Trophoblast cell (in vitro differentiated cells and primary cell): Measurements from ENCODE around the gene PTPRT.
A peak's percentile ranks its signal among the peaks of the same experiment; 100 is the strongest.

Experiments used
- DNase-seq, 2 donors: peaks; one replicate each; pipeline ENCODE4 v3.0.0-alpha.2; 2016
- H2AFZ ChIP-seq: 2 replicates; pipeline ENCODE4 v1.6.1; 2013; ENCODE audit warnings: low read length, moderate library complexity, mild to moderate bottlenecking; ENCODE audit not compliant: insufficient read depth, poor library complexity
- H2AK5ac ChIP-seq: 2 replicates; pipeline ENCODE4 v1.6.1; 2013; ENCODE audit warnings: mild to moderate bottlenecking, low read length
- H2BK120ac ChIP-seq: 2 replicates; pipeline ENCODE4 v1.6.1; 2013; ENCODE audit warnings: low read length, mild to moderate bottlenecking, moderate library complexity; ENCODE audit not compliant: insufficient read depth, poor library complexity
- H2BK12ac ChIP-seq: 2 replicates; pipeline ENCODE4 v1.6.1; 2013; ENCODE audit warnings: mild to moderate bottlenecking, low read length, moderate library complexity
- H2BK5ac ChIP-seq: 2 replicates; pipeline ENCODE4 v1.6.1; 2013; ENCODE audit warnings: low read length, low read depth, moderate library complexity, mild to moderate bottlenecking; ENCODE audit not compliant: poor library complexity
- H3K14ac ChIP-seq: 2 replicates; pipeline ENCODE4 v1.6.1; 2013; ENCODE audit warnings: mild to moderate bottlenecking, low read length
- H3K18ac ChIP-seq: 2 replicates; pipeline ENCODE4 v1.6.1; 2013; ENCODE audit warnings: mild to moderate bottlenecking, low read length
- H3K23ac ChIP-seq: 2 replicates; pipeline ENCODE4 v1.6.1; 2013; ENCODE audit warnings: low read length
- H3K27ac ChIP-seq: 2 replicates; pipeline ENCODE4 v1.5.1; 2013; ENCODE audit warnings: low read depth, mild to moderate bottlenecking, inconsistent platforms, low read length, moderate library complexity
- H3K27me3 ChIP-seq: 2 replicates; pipeline ENCODE4 v1.6.1; 2013; ENCODE audit warnings: inconsistent platforms, mild to moderate bottlenecking, low read length, moderate library complexity; ENCODE audit not compliant: insufficient read depth
- H3K36me3 ChIP-seq, 2 experiments: 1 replicate in 1 of 2; 2 replicates in 1 of 2; pipeline ENCODE4 v1.6.1; 2013; ENCODE audit warnings: low read length in 2 of 2, mild to moderate bottlenecking in 2 of 2, moderate library complexity in 1 of 2; ENCODE audit not compliant: insufficient read depth in 2 of 2, control insufficient read depth in 1 of 2
- H3K4ac ChIP-seq: 2 replicates; pipeline ENCODE4 v1.6.1; 2013; ENCODE audit warnings: low read depth, mild to moderate bottlenecking, low read length, moderate library complexity
- H3K4me1 ChIP-seq, 2 experiments: 1 replicate in 1 of 2; 2 replicates in 1 of 2; pipeline ENCODE4 v1.6.1; 2013; ENCODE audit warnings: low read length in 2 of 2, mild to moderate bottlenecking in 2 of 2, moderate library complexity in 1 of 2; ENCODE audit not compliant: insufficient read depth in 2 of 2, control insufficient read depth in 1 of 2
- H3K4me2 ChIP-seq: 2 replicates; pipeline ENCODE4 v1.6.1; 2013; ENCODE audit warnings: inconsistent platforms, mild to moderate bottlenecking, low read length, moderate library complexity
- H3K4me3 ChIP-seq: 2 replicates; pipeline ENCODE4 v1.5.1; 2013; ENCODE audit warnings: mild to moderate bottlenecking, low read depth, low read length, inconsistent platforms
- H3K79me1 ChIP-seq: one replicate; pipeline ENCODE4 v1.6.1; 2013; ENCODE audit warnings: low read length
- H3K79me2 ChIP-seq: 2 replicates; pipeline ENCODE4 v1.6.1; 2013; ENCODE audit warnings: low read length, mild to moderate bottlenecking; ENCODE audit not compliant: control insufficient read depth, insufficient read depth, poor library complexity
- H3K9ac ChIP-seq: 2 replicates; pipeline ENCODE4 v1.6.1; 2013; ENCODE audit warnings: mild to moderate bottlenecking, low read length
- H3K9me3 ChIP-seq: 2 replicates; pipeline ENCODE4 v1.6.1; 2013; ENCODE audit warnings: low read depth, mild to moderate bottlenecking, control low read depth, inconsistent platforms, low read length; ENCODE audit not compliant: insufficient read depth
- H4K12ac ChIP-seq: 2 replicates; pipeline ENCODE4 v1.6.1; 2013; ENCODE audit warnings: low read depth, mild to moderate bottlenecking, low read length, moderate library complexity
- H4K8ac ChIP-seq: 2 replicates; pipeline ENCODE4 v1.6.1; 2013; ENCODE audit warnings: low read depth, mild to moderate bottlenecking, low read length, moderate library complexity
- H4K91ac ChIP-seq: one replicate; pipeline ENCODE4 v1.6.1; 2013; ENCODE audit warnings: low read depth, mild to moderate bottlenecking, low read length, moderate library complexity
- WGBS: extraction: QIAGEN DNeasy Blood & Tissue Kit; methylation state at CpG from one replicate; pipeline ENCODE4 v1.1.7; 2013; ENCODE audit warnings: missing lambda C conversion rate; ENCODE audit not compliant: insufficient read length, insufficient coverage; ENCODE audit errors: extremely low coverage; 5-methylcytosine and 5-hydroxymethylcytosine counted together

Gene PTPRT

DNA sequence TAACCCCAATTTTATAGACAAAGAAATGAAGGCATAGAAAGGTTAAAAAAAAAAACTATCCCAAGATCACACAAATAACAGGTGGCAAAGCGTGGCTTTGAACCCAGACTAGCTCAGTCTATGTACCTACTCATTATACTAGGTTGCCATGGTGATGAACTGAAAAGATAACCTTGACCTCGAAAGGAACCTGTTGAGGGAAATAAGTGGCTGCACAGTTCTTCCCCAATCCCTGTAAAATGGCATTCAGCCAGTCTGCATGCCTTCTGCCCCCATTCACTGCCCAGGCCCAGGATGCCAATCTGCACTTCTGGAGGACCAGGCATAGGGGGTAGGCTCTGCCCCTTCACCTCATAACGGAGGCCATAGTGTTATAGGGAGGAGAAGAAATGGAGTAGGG, 295.2 kb downstream of the PTPRT start:
- H2AFZ ChIP-seq: no peak overlapping the region
- no peak overlapping the region for H3K23ac ChIP-seq
- no peaks in the 10 kb centered on the region for H3K79me1 ChIP-seq
- H3K36me3 ChIP-seq: no peaks in the 10 kb centered on the region
- no CpG with 5 or more reads among the region's 3 CpGs for WGBS
- H3K18ac ChIP-seq: no peak overlapping the region
- no peak overlapping the region for H3K4ac ChIP-seq
- no peaks in the 10 kb centered on the region for H3K4me1 ChIP-seq
- H4K8ac ChIP-seq: no peak overlapping the region
- H3K9me3 ChIP-seq: peaks cover 1% of the 10 kb centered on the region
- DNase-seq: no peak
- H2AK5ac ChIP-seq: no peak overlapping the region
- no peak overlapping the region for H4K91ac ChIP-seq
- H2BK120ac ChIP-seq: no peak overlapping the region
- no peak overlapping the region for H3K27ac ChIP-seq
- H2BK12ac ChIP-seq: no peak overlapping the region
- H4K12ac ChIP-seq: no peak overlapping the region
- H3K9ac ChIP-seq: no peak overlapping the region
- H3K4me3 ChIP-seq: no peak overlapping the region
- H3K27me3 ChIP-seq: no peaks in the 10 kb centered on the region
- H3K4me2 ChIP-seq: no peak overlapping the region
- no peak overlapping the region for H2BK5ac ChIP-seq
- H3K79me2 ChIP-seq: no peaks in the 10 kb centered on the region
- no peak overlapping the region for H3K14ac ChIP-seq

DNA sequence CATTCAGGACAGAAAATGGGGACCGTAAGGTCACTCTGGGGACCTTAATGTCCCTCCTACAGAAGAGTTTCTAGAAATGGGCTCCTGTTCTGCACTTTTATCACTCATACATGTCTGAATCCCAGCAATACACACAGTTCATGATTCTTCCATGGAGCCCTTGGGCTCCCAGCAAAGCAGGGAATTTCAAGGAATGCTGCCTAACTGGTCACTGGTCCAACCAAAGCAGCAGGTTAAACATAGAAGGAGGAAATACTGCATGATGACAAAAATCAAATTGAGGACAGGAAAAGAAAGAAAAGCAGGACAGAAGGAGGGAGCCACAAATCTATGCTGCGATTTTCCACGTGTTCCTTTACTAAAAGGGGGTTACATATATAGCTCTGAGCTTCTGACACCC, 300.2 kb downstream of the PTPRT start:
- Histone ChIP-seq H3K4me1 (no peaks in the 10 kb centered on the region), H2BK5ac (no peak overlapping the region), H3K79me1 (no peaks in the 10 kb centered on the region), H4K91ac (no peak overlapping the region), H3K36me3 (no peaks in the 10 kb centered on the region), H3K9ac (no peak overlapping the region), H3K14ac (no peak overlapping the region), H3K4ac (no peak overlapping the region), H4K8ac (no peak overlapping the region), H4K12ac (no peak overlapping the region), H2BK12ac (no peak overlapping the region), H2AFZ (no peak overlapping the region), H3K4me2 (peak overlapping the region; percentile 27), H2AK5ac (no peak overlapping the region), H3K27me3 (no peaks in the 10 kb centered on the region), H3K27ac (no peak overlapping the region), H3K23ac (no peak overlapping the region), H3K4me3 (no peak overlapping the region), H3K9me3 (peaks cover 3% of the 10 kb centered on the region), H2BK120ac (no peak overlapping the region), H3K18ac (no peak overlapping the region), H3K79me2 (no peaks in the 10 kb centered on the region)
- WGBS: no CpG with 5 or more reads among the region's 3 CpGs
- DNase-seq: peak in 1 of 2 donors; percentile 4

DNA sequence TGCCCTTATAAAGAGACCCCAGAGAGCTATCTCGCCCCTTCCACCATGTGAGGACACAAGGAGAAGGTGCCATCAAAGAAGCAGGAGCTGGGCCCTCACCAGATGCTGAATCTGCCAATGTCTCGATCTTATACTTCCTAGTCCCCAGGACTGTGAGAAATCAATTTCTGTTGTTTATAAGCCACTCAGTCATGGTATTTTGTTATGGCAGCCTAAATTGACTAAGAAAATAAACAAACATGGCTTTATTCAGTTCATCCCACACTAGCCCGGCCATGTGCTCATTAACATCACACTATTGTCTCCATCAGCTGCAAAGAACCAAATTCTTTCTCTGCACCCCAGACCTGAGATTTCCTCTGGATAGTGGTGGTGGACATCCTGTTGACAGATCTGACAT, 302.4 kb downstream of the PTPRT start:
- Histone ChIP-seq H3K4me3 (no peak overlapping the region), H4K12ac (no peak overlapping the region), H3K18ac (no peak overlapping the region), H2AFZ (no peak overlapping the region), H3K4ac (no peak overlapping the region), H3K23ac (no peak overlapping the region), H3K4me1 (no peaks in the 10 kb centered on the region), H2AK5ac (no peak overlapping the region), H2BK5ac (no peak overlapping the region), H4K8ac (no peak overlapping the region), H2BK120ac (no peak overlapping the region), H3K79me2 (no peaks in the 10 kb centered on the region), H3K36me3 (no peaks in the 10 kb centered on the region), H3K27me3 (no peaks in the 10 kb centered on the region), H3K14ac (no peak overlapping the region), H3K9ac (no peak overlapping the region), H3K9me3 (peaks cover 3% of the 10 kb centered on the region), H2BK12ac (no peak overlapping the region), H3K79me1 (no peaks in the 10 kb centered on the region), H4K91ac (no peak overlapping the region), H3K4me2 (no peak overlapping the region), H3K27ac (no peak overlapping the region)
- no peak for DNase-seq
- WGBS: no CpG with 5 or more reads among the region's 3 CpGs

DNA sequence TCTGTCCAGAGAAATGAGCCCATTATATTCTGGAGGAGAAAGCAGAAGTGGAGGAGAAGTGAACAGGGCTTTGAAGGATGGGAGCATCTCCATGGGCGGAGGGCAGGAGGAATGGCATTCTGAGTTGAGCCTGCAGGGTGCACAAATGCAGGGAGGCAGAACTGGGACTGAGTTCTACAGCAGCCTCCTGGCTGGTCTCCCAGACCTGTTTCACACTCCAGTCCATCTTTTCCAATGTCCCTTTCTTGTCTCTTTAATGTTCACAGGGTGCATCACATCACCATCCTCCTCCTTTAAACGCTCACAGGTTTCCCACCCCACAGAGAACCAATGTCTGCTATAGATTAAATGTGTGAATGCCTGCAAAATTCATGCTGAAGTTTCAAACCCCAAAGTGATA, 302.9 kb downstream of the PTPRT start:
- Histone ChIP-seq H3K18ac (no peak overlapping the region), H3K4me1 (no peaks in the 10 kb centered on the region), H3K9me3 (peaks cover 3% of the 10 kb centered on the region), H4K12ac (no peak overlapping the region), H4K91ac (no peak overlapping the region), H4K8ac (no peak overlapping the region), H2AFZ (no peak overlapping the region), H2BK12ac (no peak overlapping the region), H2BK5ac (no peak overlapping the region), H3K79me1 (no peaks in the 10 kb centered on the region), H3K27ac (no peak overlapping the region), H3K4me2 (no peak overlapping the region), H2AK5ac (no peak overlapping the region), H3K4ac (no peak overlapping the region), H3K9ac (no peak overlapping the region), H3K36me3 (no peaks in the 10 kb centered on the region), H3K79me2 (no peaks in the 10 kb centered on the region), H3K23ac (no peak overlapping the region), H3K27me3 (no peaks in the 10 kb centered on the region), H2BK120ac (no peak overlapping the region), H3K4me3 (no peak overlapping the region), H3K14ac (no peak overlapping the region)
- DNase-seq: no peak
- no CpG with 5 or more reads among the region's 2 CpGs for WGBS
